ENCODE results near the gene RFX8.
A peak's percentile ranks its signal among the peaks of the same experiment; 100 is the strongest.

Gene RFX8

DNA sequence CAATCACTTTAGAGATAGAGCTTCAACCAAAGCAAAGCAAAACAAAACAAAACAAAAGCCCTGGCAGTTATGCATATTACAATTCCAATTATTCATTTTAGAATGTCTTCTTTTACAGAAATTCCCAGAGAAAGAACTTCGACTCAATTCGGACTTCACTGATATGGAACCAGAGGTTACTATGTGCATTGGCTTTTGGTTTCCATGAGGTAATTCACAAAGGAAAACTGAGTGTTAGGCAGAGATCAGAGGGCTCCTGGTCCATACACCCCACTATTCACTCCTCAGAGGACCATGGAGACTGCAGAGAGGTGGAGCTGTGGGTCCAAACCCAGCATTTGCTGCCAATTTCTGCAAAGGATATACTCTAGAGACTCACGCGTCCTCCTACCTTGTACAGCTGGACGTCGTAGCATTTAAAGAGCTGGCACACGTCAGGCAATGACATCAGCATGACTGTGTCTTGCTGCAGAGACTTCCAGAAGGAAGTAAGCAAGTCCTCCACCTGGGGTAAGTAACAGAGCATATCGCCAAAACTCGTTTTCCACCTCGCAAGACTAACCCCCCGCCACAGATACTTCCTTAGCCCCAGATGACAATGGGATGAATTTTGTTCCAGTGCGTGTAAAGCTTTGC lies 56.3 kb downstream of the RFX8 start:
- no peak overlapping the region for H3K4me2 ChIP-seq (ENCODE audit: insufficient read depth, low read length)
- no peaks in the 10 kb centered on the region for H3K9me3 ChIP-seq (ENCODE audit: insufficient read depth, low read length, severe bottlenecking)
- ATAC-seq (ENCODE audit: insufficient read depth, low read depth) (0 out of 3 replicates have a peak, but pooled peaks have one; percentile 10), DNase-seq (no peak)
- H3K27me3 ChIP-seq (ENCODE audit: insufficient read depth, low read length, poor library complexity) = no peaks in the 10 kb centered on the region
- H3K36me3 ChIP-seq (ENCODE audit: insufficient read depth, low read length) = peaks cover 9% of the 10 kb centered on the region; the same call in 1 of the 2 replicates
- H3K27ac ChIP-seq (ENCODE audit: low read length) = no peak overlapping the region
- H3K4me1 ChIP-seq (ENCODE audit: insufficient read depth, low read length) = no peaks in the 10 kb centered on the region
- H3K79me2 ChIP-seq (ENCODE audit: insufficient read depth, low read length) = no peaks in the 10 kb centered on the region
- no peaks in the 10 kb centered on the region for H4K20me1 ChIP-seq (ENCODE audit: insufficient read depth, low read length)
- H2AFZ ChIP-seq (ENCODE audit: low read depth, low read length) = no peak overlapping the region
- no peak overlapping the region for H3K9ac ChIP-seq (ENCODE audit: low read depth, low read length)
- no peak overlapping the region for H3K4me3 ChIP-seq (ENCODE audit: low read depth in 1 of 2, low read length in 2 of 2)
- TF ChIP-seq EZH2 (IDR thresholded peaks at IDR 0.05; ENCODE audit: borderline replicate concordance, low read depth, low read length, severe bottlenecking) = no peak
- TF ChIP-seq, protein P1, sequence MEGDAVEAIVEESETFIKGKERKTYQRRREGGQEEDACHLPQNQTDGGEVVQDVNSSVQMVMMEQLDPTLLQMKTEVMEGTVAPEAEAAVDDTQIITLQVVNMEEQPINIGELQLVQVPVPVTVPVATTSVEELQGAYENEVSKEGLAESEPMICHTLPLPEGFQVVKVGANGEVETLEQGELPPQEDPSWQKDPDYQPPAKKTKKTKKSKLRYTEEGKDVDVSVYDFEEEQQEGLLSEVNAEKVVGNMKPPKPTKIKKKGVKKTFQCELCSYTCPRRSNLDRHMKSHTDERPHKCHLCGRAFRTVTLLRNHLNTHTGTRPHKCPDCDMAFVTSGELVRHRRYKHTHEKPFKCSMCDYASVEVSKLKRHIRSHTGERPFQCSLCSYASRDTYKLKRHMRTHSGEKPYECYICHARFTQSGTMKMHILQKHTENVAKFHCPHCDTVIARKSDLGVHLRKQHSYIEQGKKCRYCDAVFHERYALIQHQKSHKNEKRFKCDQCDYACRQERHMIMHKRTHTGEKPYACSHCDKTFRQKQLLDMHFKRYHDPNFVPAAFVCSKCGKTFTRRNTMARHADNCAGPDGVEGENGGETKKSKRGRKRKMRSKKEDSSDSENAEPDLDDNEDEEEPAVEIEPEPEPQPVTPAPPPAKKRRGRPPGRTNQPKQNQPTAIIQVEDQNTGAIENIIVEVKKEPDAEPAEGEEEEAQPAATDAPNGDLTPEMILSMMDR (IDR thresholded peaks at IDR 0.05; ENCODE audit: borderline replicate concordance, extremely low read depth, low read length, poor library complexity, severe bottlenecking) = no peak

- ATAC-seq (ENCODE audit: insufficient read depth, low read depth) (no peak), DNase-seq (no peak)
- Histone ChIP-seq H3K4me2 (ENCODE audit: insufficient read depth, low read length) (no peak overlapping the region), H2AFZ (ENCODE audit: low read depth, low read length) (no peak overlapping the region), H3K9ac (ENCODE audit: low read depth, low read length) (no peak overlapping the region), H3K36me3 (ENCODE audit: insufficient read depth, low read length) (peaks cover 9% of the 10 kb centered on the region; the same call in 1 of the 2 replicates), H3K4me3 (ENCODE audit: low read depth in 1 of 2, low read length in 2 of 2) (no peak overlapping the region), H4K20me1 (ENCODE audit: insufficient read depth, low read length) (no peaks in the 10 kb centered on the region), H3K79me2 (ENCODE audit: insufficient read depth, low read length) (no peaks in the 10 kb centered on the region), H3K27me3 (ENCODE audit: insufficient read depth, low read length, poor library complexity) (no peaks in the 10 kb centered on the region), H3K4me1 (ENCODE audit: insufficient read depth, low read length) (no peaks in the 10 kb centered on the region), H3K9me3 (ENCODE audit: insufficient read depth, low read length, severe bottlenecking) (no peaks in the 10 kb centered on the region), H3K27ac (ENCODE audit: low read length) (no peak overlapping the region)
- no peak for TF ChIP-seq EZH2 (IDR thresholded peaks at IDR 0.05; ENCODE audit: borderline replicate concordance, low read depth, low read length, severe bottlenecking)
- TF ChIP-seq, protein P1 (IDR thresholded peaks at IDR 0.05; ENCODE audit: borderline replicate concordance, extremely low read depth, low read length, poor library complexity, severe bottlenecking) = no peak
Measured at GRCh38 chr2:101416609-101417008, 58.3 kb downstream of the RFX8 start.

- H3K27ac ChIP-seq (ENCODE audit: low read length) = no peak overlapping the region
- no peaks in the 10 kb centered on the region for H3K79me2 ChIP-seq (ENCODE audit: insufficient read depth, low read length)
- no peak overlapping the region for H3K9ac ChIP-seq (ENCODE audit: low read depth, low read length)
- H3K27me3 ChIP-seq (ENCODE audit: insufficient read depth, low read length, poor library complexity) = no peaks in the 10 kb centered on the region
- no peak overlapping the region for H2AFZ ChIP-seq (ENCODE audit: low read depth, low read length)
- no peak overlapping the region for H3K4me2 ChIP-seq (ENCODE audit: insufficient read depth, low read length)
- H3K36me3 ChIP-seq (ENCODE audit: insufficient read depth, low read length) = peaks cover 9% of the 10 kb centered on the region; the same call in 1 of the 2 replicates
- ATAC-seq (ENCODE audit: insufficient read depth, low read depth) (no peak), DNase-seq (no peak)
- no peaks in the 10 kb centered on the region for H3K9me3 ChIP-seq (ENCODE audit: insufficient read depth, low read length, severe bottlenecking)
- no peaks in the 10 kb centered on the region for H4K20me1 ChIP-seq (ENCODE audit: insufficient read depth, low read length)
- H3K4me3 ChIP-seq (ENCODE audit: low read depth in 1 of 2, low read length in 2 of 2) = no peak overlapping the region
- TF ChIP-seq, protein P1 (IDR thresholded peaks at IDR 0.05; ENCODE audit: borderline replicate concordance, extremely low read depth, low read length, poor library complexity, severe bottlenecking) = no peak
- no peak for TF ChIP-seq EZH2 (IDR thresholded peaks at IDR 0.05; ENCODE audit: borderline replicate concordance, low read depth, low read length, severe bottlenecking)
- H3K4me1 ChIP-seq (ENCODE audit: insufficient read depth, low read length) = no peaks in the 10 kb centered on the region
Measured at GRCh38 chr2:101415884-101416283, 59.0 kb downstream of the RFX8 start.

All from DND-41 (cell line).